D721Med (cell line): ENCODE data around the gene SYNM.

Experiments used
- DNase-seq: peaks from one replicate; pipeline ENCODE4 v3.0.0; 2011; ENCODE audit warnings: low spot score; ENCODE audit not compliant: insufficient read length
- FAIRE-seq: peaks from 2 replicates; lab custom pipeline; 2011; peaks lifted over from hg19 to GRCh38; lab: Jason Lieb, UNC
- CTCF ChIP-seq: IDR thresholded peaks from 2 replicates; pipeline ENCODE4 v1.5.1; 2012; ENCODE audit warnings: mild to moderate bottlenecking, control low read depth; ENCODE audit not compliant: insufficient read depth; ENCODE audit errors: missing control alignments

Gene SYNM

GRCh38 chr15:99099661-99100060 lies 5.2 kb upstream of the SYNM start:
- no peak for TF ChIP-seq CTCF
- DNase-seq (no peak), FAIRE-seq (no peak)

- DNase-seq (peak; percentile 52), FAIRE-seq (no peak)
- TF ChIP-seq CTCF: peak; percentile 71
Measured at GRCh38 chr15:99100245-99101173, 4.4 kb upstream of the SYNM start.

GRCh38 chr15:99101501-99101900 lies 3.4 kb upstream of the SYNM start:
- TF ChIP-seq CTCF: no peak
- FAIRE-seq (no peak), DNase-seq (no peak)

GRCh38 chr15:99102332-99103235 lies 2.3 kb upstream of the SYNM start:
- FAIRE-seq (no peak), DNase-seq (no peak)
- TF ChIP-seq CTCF: no peak

- TF ChIP-seq CTCF: no peak
- no peak for DNase-seq
- no peak for FAIRE-seq
Measured at GRCh38 chr15:99103279-99103678, 1.6 kb upstream of the SYNM start.

GRCh38 chr15:99105514-99106341 lies 848 bp downstream of the SYNM start:
- FAIRE-seq (no peak), DNase-seq (peak; percentile 33)
- TF ChIP-seq CTCF: peak; percentile 22
